Endodermal cell (in vitro differentiated cells): Measurements from ENCODE around the gene ACOT2. TPM values are rescaled to one million over a fixed set of nuclear protein-coding genes. Genes with fewer than 3 reads are reported as not detected.

Experiments
- DNase-seq: peaks from one replicate; pipeline ENCODE4 v3.0.0-alpha.2; 2017
- H3K27ac ChIP-seq: 2 replicates; pipeline ENCODE4 v1.5.1; 2013; ENCODE audit warnings: mild to moderate bottlenecking, low read depth, low read length, moderate library complexity
- H3K27me3 ChIP-seq: 2 replicates; pipeline ENCODE4 v1.6.1; 2013; ENCODE audit warnings: mild to moderate bottlenecking, low read length, moderate library complexity; ENCODE audit not compliant: insufficient read depth, control insufficient read depth, poor library complexity, severe bottlenecking
- H3K36me3 ChIP-seq: 2 replicates; pipeline ENCODE4 v1.7.0; 2013; ENCODE audit warnings: mild to moderate bottlenecking, low read length, moderate library complexity; ENCODE audit not compliant: control insufficient read depth, insufficient read depth
- H3K4me1 ChIP-seq: one replicate; pipeline ENCODE4 v1.7.0; 2013; ENCODE audit warnings: low read length; ENCODE audit not compliant: control insufficient read depth, insufficient read depth
- H3K4me3 ChIP-seq: 2 replicates; pipeline ENCODE4 v1.5.1; 2013; ENCODE audit warnings: mild to moderate bottlenecking, low read length, moderate library complexity
- H3K9ac ChIP-seq: 2 replicates; pipeline ENCODE4 v1.6.1; 2013; ENCODE audit warnings: mild to moderate bottlenecking, low read length, moderate library complexity; ENCODE audit not compliant: poor library complexity, severe bottlenecking; ENCODE audit errors: extremely low read depth
- H3K9me3 ChIP-seq: 2 replicates; pipeline ENCODE4 v1.6.1; 2013; ENCODE audit warnings: mild to moderate bottlenecking, low read length, moderate library complexity; ENCODE audit not compliant: control insufficient read depth
- H3K27ac Mint-ChIP-seq: 2 replicates; pipeline ENCODE4 v1.8.0; 2020; ENCODE audit warnings: mixed read lengths
- H3K27me3 Mint-ChIP-seq: 2 replicates; pipeline ENCODE4 v1.8.0; 2021; ENCODE audit warnings: mild to moderate bottlenecking, mixed read lengths; ENCODE audit not compliant: insufficient read depth
- H3K36me3 Mint-ChIP-seq: 2 replicates; pipeline ENCODE4 v1.8.0; 2020; ENCODE audit warnings: low read depth, mixed read lengths
- H3K4me1 Mint-ChIP-seq: 2 replicates; pipeline ENCODE4 v1.8.0; 2020; ENCODE audit warnings: mixed read lengths
- H3K4me3 Mint-ChIP-seq: 2 replicates; pipeline ENCODE4 v1.8.0; 2020; ENCODE audit warnings: mild to moderate bottlenecking, moderate library complexity, mixed read lengths
- H3K9me3 Mint-ChIP-seq: 2 replicates; pipeline ENCODE4 v1.8.0; 2020; ENCODE audit warnings: mild to moderate bottlenecking, mixed read lengths
- WGBS, 2 experiments: methylation state at CpG; one replicate each; pipeline versions ENCODE4 v1.1.5 to v1.1.7; 2013; ENCODE audit warnings: missing lambda C conversion rate in 2 of 2, mixed read lengths in 1 of 2; ENCODE audit not compliant: insufficient coverage in 1 of 2, insufficient read length in 1 of 2; 5-methylcytosine and 5-hydroxymethylcytosine counted together
- total RNA-seq, 2 donors: library from RNA; stranded (reverse); fragmentation: NEBNext Ultra II Directional in 1 of 2; extraction: Animal tissue kit (Norgen Biotek cat#: 25700) in 1 of 2; gene quantifications; 2 replicates in 1 of 2; 3 replicates in 1 of 2; pipeline ENCODE4 v1.2.1, GENCODE V29; 2021
- TF ChIP-seq, protein P1 (sequence below): fragments of 200-600 bp; sonication (generic); conservative IDR thresholded peaks from 2 replicates; pipeline ENCODE4 v1.5.0; 2021; ENCODE audit warnings: antibody characterized with exemption, mild to moderate bottlenecking

The ACOT2 gene
- total RNA-seq, 2 donors from 2014 or later: 5.0 to 12.3 TPM

GRCh38 chr14:73623504-73624054 is 54.6 kb downstream of the ACOT2 start:
- Mint-ChIP-seq H3K4me3 (no peak overlapping the region), H3K36me3 (no peaks in the 10 kb centered on the region), H3K27ac (peak overlapping the region; percentile 58), H3K4me1 (no peaks in the 10 kb centered on the region), H3K27me3 (no peaks in the 10 kb centered on the region), H3K9me3 (peaks cover 2% of the 10 kb centered on the region)
- WGBS, 2 experiments: 91 to 96% methylated on average over 2 to 4 of the region's 4 CpGs
- no peak overlapping the region for H3K4me3 ChIP-seq
- DNase-seq: peak; percentile 60
- H3K36me3 ChIP-seq: no peaks in the 10 kb centered on the region
- no peaks in the 10 kb centered on the region for H3K4me1 ChIP-seq
- H3K9me3 ChIP-seq: no peaks in the 10 kb centered on the region
- H3K27me3 ChIP-seq: no peaks in the 10 kb centered on the region
- no peak overlapping the region for H3K27ac ChIP-seq
- H3K9ac ChIP-seq: no peak overlapping the region
- TF ChIP-seq, protein P1, sequence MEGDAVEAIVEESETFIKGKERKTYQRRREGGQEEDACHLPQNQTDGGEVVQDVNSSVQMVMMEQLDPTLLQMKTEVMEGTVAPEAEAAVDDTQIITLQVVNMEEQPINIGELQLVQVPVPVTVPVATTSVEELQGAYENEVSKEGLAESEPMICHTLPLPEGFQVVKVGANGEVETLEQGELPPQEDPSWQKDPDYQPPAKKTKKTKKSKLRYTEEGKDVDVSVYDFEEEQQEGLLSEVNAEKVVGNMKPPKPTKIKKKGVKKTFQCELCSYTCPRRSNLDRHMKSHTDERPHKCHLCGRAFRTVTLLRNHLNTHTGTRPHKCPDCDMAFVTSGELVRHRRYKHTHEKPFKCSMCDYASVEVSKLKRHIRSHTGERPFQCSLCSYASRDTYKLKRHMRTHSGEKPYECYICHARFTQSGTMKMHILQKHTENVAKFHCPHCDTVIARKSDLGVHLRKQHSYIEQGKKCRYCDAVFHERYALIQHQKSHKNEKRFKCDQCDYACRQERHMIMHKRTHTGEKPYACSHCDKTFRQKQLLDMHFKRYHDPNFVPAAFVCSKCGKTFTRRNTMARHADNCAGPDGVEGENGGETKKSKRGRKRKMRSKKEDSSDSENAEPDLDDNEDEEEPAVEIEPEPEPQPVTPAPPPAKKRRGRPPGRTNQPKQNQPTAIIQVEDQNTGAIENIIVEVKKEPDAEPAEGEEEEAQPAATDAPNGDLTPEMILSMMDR: no peak

Other genes with a start within 250 kb of the ACOT2 start
- gene NUMB, start 110.7 kb upstream of the ACOT2 start, total RNA-seq: 10 to 100 TPM; 79.9 to 85.2 TPM
- 10 to 100 TPM; 20.1 to 21.5 TPM for gene RIOX1, start 78.3 kb upstream of the ACOT2 start, total RNA-seq
- 1 to 10 TPM; 4.2 to 4.4 TPM for gene ACOT1, start 32.1 kb upstream of the ACOT2 start, total RNA-seq
- gene HEATR4, start 10.3 kb upstream of the ACOT2 start, total RNA-seq: 1 to 10 TPM in 1 of 2 donors, under 1 TPM in 1; 0.46 to 3.2 TPM
- 1 to 10 TPM in 1 of 2 donors, under 1 TPM in 1; 0.97 to 2.0 TPM for gene ACOT4, start 22.7 kb downstream of the ACOT2 start, total RNA-seq
- gene ACOT6, start 43.3 kb downstream of the ACOT2 start, total RNA-seq: not detected
- 10 to 100 TPM; 22.9 to 30.5 TPM for gene DNAL1, start 75.8 kb downstream of the ACOT2 start, total RNA-seq
- gene PNMA1, start 145.2 kb downstream of the ACOT2 start, total RNA-seq: 10 to 100 TPM; 66.9 to 70.4 TPM